Smooth muscle cell (in vitro differentiated cells): ENCODE results near the gene CRISPLD2. TPM values are rescaled to one million over a fixed set of nuclear protein-coding genes. Genes with fewer than 3 reads are reported as not detected.

Source experiments
- DNase-seq: peaks from one replicate; lab custom pipeline; 2025; ENCODE audit not compliant: unreplicated experiment; lab: John Stamatoyannopoulos, UW
- H2AFZ ChIP-seq: fragments of 200-600 bp; sonication (generic); 2 replicates; pipeline ENCODE4 v1.6.0; 2016; ENCODE audit warnings: antibody characterized with exemption, low read depth, mild to moderate bottlenecking
- H3F3A ChIP-seq: fragments of 200-600 bp; sonication (generic); 2 replicates; pipeline ENCODE4 v1.6.0; 2017; ENCODE audit warnings: antibody characterized with exemption, low read depth
- H3K27ac ChIP-seq: fragments of 200-600 bp; sonication (generic); 2 replicates; pipeline ENCODE4 v1.5.1; 2016; ENCODE audit warnings: low read depth, mild to moderate bottlenecking
- H3K27me3 ChIP-seq: fragments of 200-600 bp; sonication (generic); 2 replicates; pipeline ENCODE4 v1.6.1; 2016; ENCODE audit warnings: low read depth, mild to moderate bottlenecking
- H3K36me3 ChIP-seq: fragments of 200-600 bp; sonication (generic); 2 replicates; pipeline ENCODE4 v1.5.1; 2016; ENCODE audit warnings: low read depth
- H3K4me1 ChIP-seq: fragments of 200-600 bp; sonication (generic); 2 replicates; pipeline ENCODE4 v1.5.1; 2016; ENCODE audit warnings: low read depth
- H3K4me2 ChIP-seq: fragments of 200-600 bp; sonication (generic); 2 replicates; pipeline ENCODE4 v1.6.0; 2016; ENCODE audit warnings: mild to moderate bottlenecking
- H3K4me3 ChIP-seq: fragments of 200-600 bp; sonication (generic); 2 replicates; pipeline ENCODE4 v1.5.1; 2016; ENCODE audit warnings: mild to moderate bottlenecking
- H3K79me2 ChIP-seq: fragments of 200-600 bp; sonication (generic); 2 replicates; pipeline ENCODE4 v1.6.0; 2016; ENCODE audit warnings: low read depth, mild to moderate bottlenecking
- H3K9ac ChIP-seq: fragments of 200-600 bp; sonication (generic); 2 replicates; pipeline ENCODE4 v1.6.0; 2016; ENCODE audit warnings: low read depth
- H3K9me3 ChIP-seq: fragments of 200-600 bp; sonication (generic); replicated peaks from 2 replicates; pipeline ENCODE4 v1.5.1; 2016; ENCODE audit warnings: low read depth
- H4K20me1 ChIP-seq: fragments of 200-600 bp; sonication (generic); 2 replicates; pipeline ENCODE4 v1.6.0; 2016; ENCODE audit warnings: low read depth
- CTCF ChIP-seq: fragments of 200-600 bp; sonication (generic); IDR thresholded peaks from 2 replicates; pipeline ENCODE4 v1.5.1; 2017; ENCODE audit warnings: borderline replicate concordance, mild to moderate bottlenecking, antibody characterized with exemption; ENCODE audit not compliant: insufficient read depth, poor library complexity, severe bottlenecking
- WGBS: methylation state at CpG from one replicate; pipeline ENCODE4 v1.1.7; 2016; ENCODE audit warnings: low lambda C conversion rate; 5-methylcytosine and 5-hydroxymethylcytosine counted together
- polyA plus RNA-seq: library from polyadenylated mRNA; unstranded; fragments of >200 nt; fragmentation: Nextera tagmentation; extraction: Ambion mirVana; gene quantifications from 2 replicates; pipeline ENCODE4 v1.2.1, GENCODE V29; 2016
- total RNA-seq: library from RNA; depleted of rRNA; stranded (reverse); fragments of >200 nt; gene quantifications from 2 replicates; pipeline ENCODE4 v1.2.3, GENCODE V29; 2014

The CRISPLD2 gene
- total and polyA plus RNA-seq, 2 experiments from 2014 or later = 63.1 to 105 TPM

GRCh38 chr16:84813141-84813934 is 6.4 kb upstream of the CRISPLD2 start:
- no peaks in the 10 kb centered on the region for H3K36me3 ChIP-seq
- no peak for DNase-seq
- no peak overlapping the region for H3K4me2 ChIP-seq
- no peaks in the 10 kb centered on the region for H4K20me1 ChIP-seq
- TF ChIP-seq CTCF = no peak
- H3F3A ChIP-seq = no peaks in the 10 kb centered on the region
- H3K79me2 ChIP-seq = no peaks in the 10 kb centered on the region
- no peak overlapping the region for H3K9ac ChIP-seq
- no peaks in the 10 kb centered on the region for H3K9me3 ChIP-seq
- no peaks in the 10 kb centered on the region for H3K27me3 ChIP-seq
- 82% methylated on average over 15 of the region's 15 CpGs for WGBS
- no peaks in the 10 kb centered on the region for H3K4me1 ChIP-seq
- no peak overlapping the region for H2AFZ ChIP-seq
- no peak overlapping the region for H3K4me3 ChIP-seq
- H3K27ac ChIP-seq = no peak overlapping the region

DNA sequence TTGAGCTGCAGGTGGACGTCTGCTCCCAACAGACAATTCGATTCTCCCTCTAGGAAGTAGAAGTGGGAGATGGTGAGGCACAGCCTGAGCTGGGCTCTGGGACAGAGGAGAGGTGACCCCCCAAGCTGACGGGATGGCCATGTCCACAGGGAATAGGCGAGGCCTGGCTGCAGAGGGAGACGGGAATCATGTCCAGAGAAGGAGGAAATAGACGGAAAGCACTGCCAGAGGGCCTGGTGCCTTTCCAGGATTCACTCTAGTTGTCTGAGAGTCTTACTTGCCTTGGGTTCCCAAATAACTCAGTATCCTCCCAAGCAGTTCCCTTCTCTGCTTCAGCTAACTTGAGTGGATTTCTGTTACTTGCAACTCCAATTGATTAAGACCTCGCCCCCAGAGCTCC is 4.3 kb upstream of the CRISPLD2 start:
- H3K27ac ChIP-seq = no peak overlapping the region
- H4K20me1 ChIP-seq = peaks cover 5% of the 10 kb centered on the region
- no peaks in the 10 kb centered on the region for H3K4me1 ChIP-seq
- peaks cover 6% of the 10 kb centered on the region for H3K79me2 ChIP-seq
- H3K9ac ChIP-seq = no peak overlapping the region
- no peak overlapping the region for H3K4me2 ChIP-seq
- H2AFZ ChIP-seq = no peak overlapping the region
- no peaks in the 10 kb centered on the region for H3K27me3 ChIP-seq
- WGBS = 95% methylated on average over 7 of the region's 7 CpGs
- no peak for DNase-seq
- no peak for TF ChIP-seq CTCF
- H3F3A ChIP-seq = peaks cover 2% of the 10 kb centered on the region
- no peak overlapping the region for H3K4me3 ChIP-seq
- H3K9me3 ChIP-seq = no peaks in the 10 kb centered on the region
- no peaks in the 10 kb centered on the region for H3K36me3 ChIP-seq

DNA sequence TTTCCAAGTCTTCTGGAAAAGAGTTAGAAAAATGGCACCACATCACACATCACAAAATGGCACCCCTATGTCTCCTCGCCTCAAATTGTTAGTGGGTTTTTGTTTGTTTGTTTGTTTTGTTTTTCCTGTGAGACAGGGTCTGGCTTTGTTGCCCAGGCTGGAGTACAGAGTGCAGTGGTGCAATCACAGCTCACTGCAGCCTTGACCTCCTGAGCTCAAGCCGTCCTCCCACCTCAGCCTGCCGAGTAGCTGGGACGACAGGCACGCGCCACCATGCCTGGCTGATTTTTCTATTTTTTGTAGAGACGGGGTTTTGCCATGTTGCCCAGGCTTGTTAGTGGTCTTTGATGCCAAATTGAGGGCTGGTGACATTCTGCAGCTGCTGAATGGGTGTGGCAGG is 3.8 kb upstream of the CRISPLD2 start:
- H4K20me1 ChIP-seq = peaks cover 11% of the 10 kb centered on the region
- H3K4me1 ChIP-seq = no peaks in the 10 kb centered on the region
- H3K9ac ChIP-seq = no peak overlapping the region
- no peak overlapping the region for H3K27ac ChIP-seq
- H3K4me2 ChIP-seq = no peak overlapping the region
- H3K27me3 ChIP-seq = no peaks in the 10 kb centered on the region
- TF ChIP-seq CTCF = no peak
- H3K9me3 ChIP-seq = no peaks in the 10 kb centered on the region
- no peak for DNase-seq
- peaks cover 12% of the 10 kb centered on the region for H3K79me2 ChIP-seq
- WGBS = 83% methylated on average over 7 of the region's 7 CpGs
- H2AFZ ChIP-seq = no peak overlapping the region
- peaks cover 4% of the 10 kb centered on the region for H3F3A ChIP-seq
- H3K36me3 ChIP-seq = no peaks in the 10 kb centered on the region
- H3K4me3 ChIP-seq = no peak overlapping the region

- Histone ChIP-seq H2AFZ (no peak overlapping the region), H3K4me1 (no peaks in the 10 kb centered on the region), H3K4me2 (no peak overlapping the region), H3F3A (peaks cover 4% of the 10 kb centered on the region), H3K4me3 (no peak overlapping the region), H4K20me1 (peaks cover 16% of the 10 kb centered on the region), H3K36me3 (no peaks in the 10 kb centered on the region), H3K27ac (no peak overlapping the region), H3K9me3 (no peaks in the 10 kb centered on the region), H3K79me2 (peaks cover 17% of the 10 kb centered on the region), H3K9ac (no peak overlapping the region), H3K27me3 (no peaks in the 10 kb centered on the region)
- TF ChIP-seq CTCF = no peak
- DNase-seq = no peak
- 91% methylated on average over 10 of the region's 10 CpGs for WGBS
These were observed 3.3 kb upstream of the CRISPLD2 start for GRCh38 chr16:84816485-84816884.
